SU-DHL-6 (cell line): ENCODE data around the gene TANGO2.

Experiments used
- H2AFZ ChIP-seq: fragments of 200-600 bp; sonication (generic); 2 replicates; pipeline ENCODE4 v1.6.1; 2014; ENCODE audit warnings: low read depth, mild to moderate bottlenecking, moderate library complexity, mixed read lengths, antibody characterized with exemption, low read length; ENCODE audit not compliant: severe bottlenecking
- H3F3A ChIP-seq: fragments of 200-600 bp; shearing (Covaris generic); 2 replicates; pipeline ENCODE4 v1.6.0; 2016; ENCODE audit warnings: antibody characterized with exemption, mild to moderate bottlenecking; ENCODE audit not compliant: insufficient read depth
- H3K27ac ChIP-seq: fragments of 200-600 bp; sonication (generic); 2 replicates; pipeline ENCODE4 v1.5.1; 2016; ENCODE audit warnings: low read depth, mild to moderate bottlenecking, low read length, moderate library complexity, mixed read lengths
- H3K27me3 ChIP-seq: fragments of 200-600 bp; sonication (generic), shearing (Covaris generic); 2 replicates; pipeline ENCODE4 v1.6.0; 2014; ENCODE audit warnings: mild to moderate bottlenecking, low read length
- H3K36me3 ChIP-seq: fragments of 200-600 bp; sonication (generic); 2 replicates; pipeline ENCODE4 v1.6.1; 2014; ENCODE audit warnings: mild to moderate bottlenecking, low read length, mixed read lengths
- H3K4me2 ChIP-seq: fragments of 300-600, 200-600 bp; shearing (Covaris generic), sonication (generic); 2 replicates; pipeline ENCODE4 v1.6.0; 2014; ENCODE audit warnings: low read length, low read depth, mild to moderate bottlenecking; ENCODE audit not compliant: poor library complexity, severe bottlenecking
- H3K4me3 ChIP-seq: fragments of 200-600 bp; sonication (generic); 2 replicates; pipeline ENCODE4 v1.5.1; 2014; ENCODE audit warnings: antibody characterized with exemption, low read length, mild to moderate bottlenecking, mixed read lengths; ENCODE audit not compliant: insufficient read depth, poor library complexity, severe bottlenecking
- H3K79me2 ChIP-seq: fragments of 200-600 bp; sonication (generic); 2 replicates; pipeline ENCODE4 v1.6.1; 2014; ENCODE audit warnings: mild to moderate bottlenecking, low read length, moderate library complexity; ENCODE audit not compliant: insufficient read depth
- H3K9ac ChIP-seq: fragments of 200-600 bp; sonication (generic); 2 replicates; pipeline ENCODE4 v1.7.0; 2014; ENCODE audit warnings: mild to moderate bottlenecking, low read length
- H3K9me2 ChIP-seq: fragments of 200-600 bp; sonication (generic); replicated peaks from 2 replicates; pipeline ENCODE4 v1.6.1; 2014; ENCODE audit warnings: low read length; ENCODE audit not compliant: insufficient read depth
- H3K9me3 ChIP-seq: fragments of 200-600 bp; sonication (generic); 2 replicates; pipeline ENCODE4 v1.6.1; 2014; ENCODE audit warnings: low read length, mixed read lengths; ENCODE audit not compliant: insufficient read depth
- H4K20me1 ChIP-seq: fragments of 200-600 bp; sonication (generic); 2 replicates; pipeline ENCODE4 v1.6.1; 2014; ENCODE audit warnings: low read depth, mild to moderate bottlenecking, antibody characterized with exemption, low read length, moderate library complexity, mixed read lengths
- CTCF ChIP-seq: fragments of 200-600 bp; sonication (generic); IDR thresholded peaks from one replicate; pipeline ENCODE4 v1.5.1; 2017; ENCODE audit warnings: antibody characterized with exemption, mild to moderate bottlenecking, low read length, moderate library complexity; ENCODE audit not compliant: insufficient read depth, poor library complexity, severe bottlenecking
- EZH2phosphoT487 ChIP-seq: fragments of 200-600 bp; sonication (generic), shearing (Covaris generic); conservative IDR thresholded peaks from 2 replicates; pipeline ENCODE4 v1.6.1; 2018; ENCODE audit warnings: mild to moderate bottlenecking, antibody characterized with exemption, low read length, moderate library complexity, mixed read lengths

Gene TANGO2

DNA sequence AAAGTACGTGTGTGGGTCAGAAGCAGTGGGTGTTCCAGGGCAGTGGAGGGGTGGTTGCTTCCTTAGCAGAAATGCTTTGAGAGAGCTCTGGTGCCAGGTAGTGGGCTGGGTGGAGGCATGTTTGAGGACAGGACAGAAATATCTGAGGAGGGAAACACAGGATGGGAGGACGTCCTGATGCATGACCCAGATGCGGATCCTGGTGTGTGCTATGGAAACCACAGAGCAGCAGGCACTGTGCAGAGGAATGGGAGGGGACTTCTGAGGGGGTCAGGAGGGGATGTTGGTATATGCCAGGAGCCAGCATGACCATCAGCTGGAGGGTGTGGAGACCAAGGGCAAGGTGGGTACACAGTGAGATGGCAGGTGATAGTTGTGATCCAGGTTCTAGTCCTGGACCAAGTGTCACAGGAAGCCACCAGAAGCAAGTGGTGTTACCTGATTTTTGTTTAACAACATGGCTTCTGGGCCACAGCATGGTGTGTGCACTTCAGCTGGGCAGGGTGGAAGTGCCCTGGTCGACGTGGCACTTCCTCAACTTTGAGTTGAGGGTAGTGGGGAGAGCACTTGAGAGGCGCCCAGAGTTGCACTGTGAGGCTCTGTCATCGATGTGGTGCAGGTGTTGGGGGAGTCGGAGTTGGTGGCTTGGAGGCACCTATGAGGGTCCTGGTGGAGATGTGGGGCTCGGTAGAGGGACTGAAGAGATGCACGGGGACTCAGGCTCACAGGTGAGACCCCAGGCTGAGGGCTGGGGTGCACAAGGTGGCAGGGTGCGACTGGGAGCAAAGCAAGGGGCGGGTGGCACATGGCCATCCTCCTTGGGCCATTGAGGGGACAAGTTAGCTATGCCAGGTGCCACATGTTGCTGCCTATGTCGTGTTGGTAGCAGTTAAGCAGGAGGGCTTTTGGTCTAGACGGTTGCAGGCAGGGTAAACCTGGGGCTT lies 66.7 kb downstream of the TANGO2 start:
- Histone ChIP-seq H3K4me2 (no peak overlapping the region), H3K9me3 (no peaks in the 10 kb centered on the region), H3F3A (no peaks in the 10 kb centered on the region), H2AFZ (no peak overlapping the region), H3K79me2 (peaks cover 35% of the 10 kb centered on the region), H3K9ac (no peak overlapping the region), H3K36me3 (no peaks in the 10 kb centered on the region), H3K27ac (no peak overlapping the region), H4K20me1 (no peaks in the 10 kb centered on the region), H3K27me3 (no peaks in the 10 kb centered on the region), H3K4me3 (no peak overlapping the region), H3K9me2 (no peaks in the 10 kb centered on the region)
- TF ChIP-seq EZH2phosphoT487 (no peak), CTCF (no peak)

GRCh38 chr22:20088263-20088648 lies 67.3 kb downstream of the TANGO2 start:
- H4K20me1 ChIP-seq: no peaks in the 10 kb centered on the region
- no peak overlapping the region for H3K27ac ChIP-seq
- no peaks in the 10 kb centered on the region for H3F3A ChIP-seq
- TF ChIP-seq CTCF (no peak), EZH2phosphoT487 (no peak)
- no peaks in the 10 kb centered on the region for H3K9me2 ChIP-seq
- H3K9me3 ChIP-seq: no peaks in the 10 kb centered on the region
- no peaks in the 10 kb centered on the region for H3K36me3 ChIP-seq
- no peak overlapping the region for H2AFZ ChIP-seq
- H3K27me3 ChIP-seq: no peaks in the 10 kb centered on the region
- no peak overlapping the region for H3K4me2 ChIP-seq
- no peak overlapping the region for H3K9ac ChIP-seq
- no peak overlapping the region for H3K4me3 ChIP-seq
- peaks cover 28% of the 10 kb centered on the region for H3K79me2 ChIP-seq

DNA sequence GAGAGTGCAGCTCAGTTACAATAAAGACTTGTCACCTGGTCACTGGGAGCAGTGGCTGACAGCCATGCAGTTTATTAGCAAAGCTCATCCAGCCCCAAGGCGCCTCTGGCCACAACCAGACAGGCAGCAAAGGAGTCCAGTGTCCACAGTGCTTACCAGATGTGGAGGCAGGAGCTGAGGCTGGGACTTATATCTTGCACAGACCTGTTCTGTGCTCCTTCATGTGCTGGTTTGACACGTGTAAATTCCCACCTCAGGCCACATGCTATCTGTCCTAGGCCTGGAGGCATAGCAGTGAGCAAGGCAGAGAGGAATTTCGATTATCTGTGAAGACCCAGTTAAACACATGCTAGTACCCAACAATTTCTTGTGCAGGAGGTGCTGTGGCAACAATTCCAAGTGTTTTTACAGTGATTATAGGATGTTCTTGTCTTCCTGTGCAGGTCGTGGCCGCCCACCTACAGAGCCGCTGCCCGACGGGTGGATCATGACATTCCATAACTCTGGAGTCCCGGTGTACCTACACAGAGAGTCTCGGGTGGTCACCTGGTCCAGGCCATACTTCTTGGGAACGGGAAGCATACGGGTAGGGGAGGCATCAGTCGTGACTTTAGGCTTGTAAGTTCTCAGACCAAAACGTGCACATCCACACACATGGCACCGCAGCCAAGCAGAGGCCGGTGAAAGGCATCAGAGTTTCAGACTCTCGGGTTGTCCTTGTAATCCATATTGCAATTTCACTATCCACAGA lies 68.5 kb downstream of the TANGO2 start:
- H3K79me2 ChIP-seq: peaks cover 17% of the 10 kb centered on the region

More for the DNA sequence above, 68.5 kb downstream of the TANGO2 start:
- TF ChIP-seq CTCF (no peak), EZH2phosphoT487 (no peak)
- no peaks in the 10 kb centered on the region for H3K9me2 ChIP-seq
- H3K4me3 ChIP-seq: no peak overlapping the region
- H3K9ac ChIP-seq: no peak overlapping the region
- H3F3A ChIP-seq: no peaks in the 10 kb centered on the region
- H2AFZ ChIP-seq: no peak overlapping the region
- no peaks in the 10 kb centered on the region for H4K20me1 ChIP-seq
- H3K4me2 ChIP-seq: no peak overlapping the region
- no peaks in the 10 kb centered on the region for H3K9me3 ChIP-seq
- H3K27me3 ChIP-seq: no peaks in the 10 kb centered on the region
- no peaks in the 10 kb centered on the region for H3K36me3 ChIP-seq
- H3K27ac ChIP-seq: no peak overlapping the region
